HEK293T (cell line): ENCODE measurements around the gene RALB.

Source experiments
- CTCF ChIA-PET: fragments of 350-600 bp; formaldehyde crosslinking; extraction: SDS; loops from one replicate; lab custom pipeline; 2021; ENCODE audit warnings: antibody characterized with exemption, inconsistent platforms; lab: Yijun Ruan, JAX
- POLR2A ChIA-PET: fragments of 350-600 bp; formaldehyde crosslinking; extraction: SDS; loops from one replicate; lab custom pipeline; 2020; ENCODE audit warnings: antibody characterized with exemption, inconsistent platforms; lab: Yijun Ruan, JAX
- DNase-seq: peaks from one replicate; pipeline ENCODE4 v3.0.0; 2012; ENCODE audit warnings: mixed read lengths; ENCODE audit errors: extremely low spot score
- ARNT ChIP-seq: fragments of 450-650 bp; IDR thresholded peaks from 2 replicates; pipeline ENCODE4 v1.6.1; 2017; ENCODE audit warnings: mild to moderate bottlenecking
- BHLHE40 ChIP-seq: fragments of 450-650 bp; IDR thresholded peaks from 2 replicates; pipeline ENCODE4 v1.6.1; 2016; ENCODE audit warnings: mild to moderate bottlenecking, moderate library complexity, borderline replicate concordance
- CTBP1 ChIP-seq: fragments of 450-650 bp; IDR thresholded peaks from 2 replicates; pipeline ENCODE4 v1.6.1; 2016; ENCODE audit warnings: borderline replicate concordance
- ELF4 ChIP-seq: fragments of 450-650 bp; IDR thresholded peaks from 2 replicates; pipeline ENCODE4 v1.6.1; 2017; ENCODE audit warnings: antibody characterized with exemption
- FOXA1 ChIP-seq: fragments of 450-650 bp; IDR thresholded peaks from 2 replicates; pipeline ENCODE4 v1.6.1; 2016; ENCODE audit warnings: mild to moderate bottlenecking
- FOXK2 ChIP-seq: fragments of 450-650 bp; IDR thresholded peaks from 2 replicates; pipeline ENCODE4 v1.6.1; 2016; ENCODE audit warnings: mild to moderate bottlenecking
- FOXM1 ChIP-seq: fragments of 450-650 bp; IDR thresholded peaks from 2 replicates; pipeline ENCODE4 v1.6.1; 2017; ENCODE audit warnings: mild to moderate bottlenecking, borderline replicate concordance
- HDGF ChIP-seq: fragments of 450-650 bp; IDR thresholded peaks from 2 replicates; pipeline ENCODE4 v1.6.1; 2017; ENCODE audit warnings: antibody characterized with exemption, borderline replicate concordance
- L3MBTL2 ChIP-seq: fragments of 450-650 bp; conservative IDR thresholded peaks from 2 replicates; pipeline ENCODE4 v1.6.1; 2016; ENCODE audit warnings: mild to moderate bottlenecking
- LEF1 ChIP-seq: fragments of 450-650 bp; IDR thresholded peaks from 2 replicates; pipeline ENCODE4 v1.6.1; 2017; ENCODE audit warnings: mild to moderate bottlenecking, borderline replicate concordance
- NFRKB ChIP-seq: fragments of 450-650 bp; IDR thresholded peaks from 2 replicates; pipeline ENCODE4 v1.6.1; 2016; ENCODE audit warnings: mild to moderate bottlenecking, moderate library complexity
- PKNOX1 ChIP-seq: fragments of 450-650 bp; IDR thresholded peaks from 2 replicates; pipeline ENCODE4 v1.6.1; 2016
- SP1 ChIP-seq: fragments of 450-650 bp; IDR thresholded peaks from 2 replicates; pipeline ENCODE4 v1.6.1; 2017
- SUZ12 ChIP-seq: fragments of 450-650 bp; IDR thresholded peaks from 2 replicates; pipeline ENCODE4 v1.6.1; 2016; ENCODE audit warnings: mild to moderate bottlenecking
- TARDBP ChIP-seq: fragments of 450-650 bp; IDR thresholded peaks from 2 replicates; pipeline ENCODE4 v1.6.1; 2016
- ZNF384 ChIP-seq: fragments of 450-650 bp; IDR thresholded peaks from 2 replicates; pipeline ENCODE4 v1.6.1; 2016

The RALB gene

GRCh38 chr2:120334068-120334467 lies 81.4 kb downstream of the RALB start:
- no peak for DNase-seq
- TF ChIP-seq SUZ12 = no peak
- TF ChIP-seq SP1 = no peak
- no peak for TF ChIP-seq FOXA1
- TF ChIP-seq BHLHE40 = no peak
- no peak for TF ChIP-seq FOXK2
- TF ChIP-seq ZNF384 = no peak
- TF ChIP-seq ELF4 = no peak
- ChIA-PET POLR2A (no interaction called here), CTCF (interaction anchor here (0.5 kb wide), 1 partner anchor 224 kb away, joined by 3 read pairs; no protein-coding TSS in a partner anchor)

GRCh38 chr2:120336749-120337148 lies 84.1 kb downstream of the RALB start:
- ChIA-PET CTCF (interaction anchor here (0.6 kb wide), 1 partner anchor 38 kb away, joined by 3 read pairs; no protein-coding TSS in a partner anchor), POLR2A (interaction anchor here (1.2 kb wide), 1 partner anchor 334 kb away, joined by 3 read pairs; no protein-coding TSS in a partner anchor)
- TF ChIP-seq SP1 = no peak
- no peak for TF ChIP-seq HDGF
- no peak for TF ChIP-seq CTBP1
- TF ChIP-seq SUZ12 = no peak
- no peak for TF ChIP-seq PKNOX1
- TF ChIP-seq NFRKB = no peak
- no peak for TF ChIP-seq BHLHE40
- no peak for DNase-seq

GRCh38 chr2:120338015-120338414 lies 85.4 kb downstream of the RALB start:
- POLR2A ChIA-PET = no interaction called here
- no peak for DNase-seq

GRCh38 chr2:120341977-120342376 lies 89.3 kb downstream of the RALB start:
- POLR2A ChIA-PET = no interaction called here
- CTCF ChIA-PET = interaction anchor here (0.5 kb wide), 2 partner anchors 336 to 339 kb away, joined by 3 to 6 read pairs; no protein-coding TSS in a partner anchor
- TF ChIP-seq ELF4 (no peak), TARDBP (no peak), FOXA1 (no peak), FOXM1 (no peak), HDGF (no peak)
- DNase-seq = no peak

More at GRCh38 chr2:120338015-120338414, 85.4 kb downstream of the RALB start:
- no peak for TF ChIP-seq ELF4
- no peak for TF ChIP-seq ARNT
- TF ChIP-seq BHLHE40 = no peak
- no peak for TF ChIP-seq FOXM1
- no peak for TF ChIP-seq LEF1
- no peak for TF ChIP-seq ZNF384
- TF ChIP-seq PKNOX1 = no peak
- TF ChIP-seq CTBP1 = no peak
- TF ChIP-seq L3MBTL2 = no peak
- TF ChIP-seq TARDBP = no peak
- CTCF ChIA-PET = no interaction called here

GRCh38 chr2:120342446-120342845 lies 89.8 kb downstream of the RALB start:
- POLR2A ChIA-PET = no interaction called here
- TF ChIP-seq SUZ12 = no peak
- no peak for TF ChIP-seq BHLHE40
- no peak for TF ChIP-seq FOXA1
- TF ChIP-seq FOXM1 = no peak
- TF ChIP-seq FOXK2 = no peak
- no peak for TF ChIP-seq ELF4
- no peak for TF ChIP-seq HDGF
- no peak for TF ChIP-seq PKNOX1
- TF ChIP-seq NFRKB = no peak
- CTCF ChIA-PET = interaction anchor here (0.5 to 1.8 kb wide), 5 partner anchors 94 to 338 kb away, joined by 3 to 14 read pairs (median 3); no protein-coding TSS in a partner anchor
- no peak for DNase-seq

- POLR2A ChIA-PET = interaction anchor here (0.9 kb wide), 1 partner anchor 9 kb away, joined by 3 read pairs; no protein-coding TSS in a partner anchor
- DNase-seq = peak; percentile 20
- no peak for TF ChIP-seq ARNT
- TF ChIP-seq SUZ12 = no peak
- no peak for TF ChIP-seq ZNF384
- TF ChIP-seq FOXK2 = no peak
- no peak for TF ChIP-seq HDGF
- no peak for TF ChIP-seq L3MBTL2
- CTCF ChIA-PET = interaction anchor here (0.6 to 1.8 kb wide), 9 partner anchors 31 to 340 kb away, joined by 3 to 14 read pairs (median 3); no protein-coding TSS in a partner anchor
These were observed 90.4 kb downstream of the RALB start for GRCh38 chr2:120343100-120343432.
